T-cell (primary cell): ENCODE measurements around the gene RNF113B. TPM values are rescaled to one million over a fixed set of nuclear protein-coding genes. Genes with fewer than 3 reads are reported as not detected.

Source experiments
- ATAC-seq, 4 experiments: fragments of 200-7000 bp in 3 of 4; fragments of 150-1000 bp in 1 of 4; cut with Tn5 transposase; replicated peaks in 1 of 4; 1 replicate in 3 of 4; 2 replicates in 1 of 4; pipeline ENCODE4 v1.10.0; 2021; ENCODE audit warnings: moderate library complexity in 3 of 4, mild to moderate bottlenecking in 2 of 4, moderate number of reproducible peaks in 1 of 4
- CTCF ChIA-PET, 2 donors: fragments of 300-600 bp; sonication (Branson Sonifier 250); formaldehyde crosslinking; loops; one replicate each; lab custom pipeline; 2022; ENCODE audit warnings: antibody characterized with exemption in 2 of 2; lab: Charles Lee
- POLR2A ChIA-PET, 2 donors: fragments of 300-600 bp; sonication (Branson Sonifier 250); formaldehyde crosslinking; loops; one replicate each; lab custom pipeline; 2022; ENCODE audit warnings: antibody characterized with exemption in 2 of 2; lab: Charles Lee
- DNase-seq, 35 experiments: peaks; one replicate each; pipeline versions ENCODE4 v3.0.0 to v3.0.0-alpha.2; 2013 to 2023
- H3K27ac ChIP-seq: one replicate; pipeline ENCODE4 v1.5.1; 2013; ENCODE audit warnings: low read length
- H3K27me3 ChIP-seq, 2 experiments: replicated peaks in 1 of 2; 1 replicate in 1 of 2; 2 replicates in 1 of 2; pipeline versions ENCODE4 v1.6.1 to v1.7.0; 2013; ENCODE audit warnings: low read length in 1 of 2, mixed read lengths in 1 of 2; ENCODE audit not compliant: control insufficient read depth in 2 of 2, insufficient read depth in 2 of 2; ENCODE audit errors: extremely low read depth in 1 of 2
- H3K36me3 ChIP-seq, 2 donors: 1 replicate in 1 of 2; 2 replicates in 1 of 2; pipeline versions ENCODE4 v1.6.1 to v1.7.0; 2013; ENCODE audit warnings: low read length in 1 of 2; ENCODE audit not compliant: control insufficient read depth in 2 of 2, insufficient read depth in 1 of 2; ENCODE audit errors: extremely low read depth in 1 of 2
- H3K4me1 ChIP-seq, 2 experiments: 1 replicate in 1 of 2; 2 replicates in 1 of 2; pipeline versions ENCODE4 v1.6.1 to v1.7.0; 2013; ENCODE audit warnings: low read length in 2 of 2, mixed read lengths in 1 of 2; ENCODE audit not compliant: insufficient read depth in 2 of 2, control insufficient read depth in 1 of 2; ENCODE audit errors: extremely low read depth in 1 of 2
- H3K4me3 ChIP-seq, 2 donors: 1 replicate in 1 of 2; 2 replicates in 1 of 2; pipeline versions ENCODE4 v1.5.1 to v1.7.0; 2013; ENCODE audit warnings: mild to moderate bottlenecking in 2 of 2, low read length in 1 of 2, moderate library complexity in 1 of 2; ENCODE audit not compliant: control insufficient read depth in 1 of 2; ENCODE audit errors: extremely low read depth in 1 of 2
- H3K9me3 ChIP-seq: 2 replicates; pipeline ENCODE4 v1.7.0; 2013
- H3K27ac Mint-ChIP-seq, 2 donors: one replicate each; pipeline ENCODE4 v1.8.0; 2020 to 2021; ENCODE audit warnings: mild to moderate bottlenecking in 2 of 2, mixed read lengths in 2 of 2
- H3K27me3 Mint-ChIP-seq, 2 donors: one replicate each; pipeline ENCODE4 v1.8.0; 2021 to 2022; ENCODE audit warnings: mixed read lengths in 2 of 2
- H3K36me3 Mint-ChIP-seq: one replicate; pipeline ENCODE4 v1.8.0; 2021; ENCODE audit warnings: mixed read lengths
- H3K4me1 Mint-ChIP-seq, 3 donors: one replicate each; pipeline ENCODE4 v1.8.0; 2020 to 2022; ENCODE audit warnings: mixed read lengths in 3 of 3, mild to moderate bottlenecking in 1 of 3
- H3K4me3 Mint-ChIP-seq, 3 donors: one replicate each; pipeline ENCODE4 v1.8.0; 2020 to 2022; ENCODE audit warnings: mild to moderate bottlenecking in 3 of 3, mixed read lengths in 3 of 3, moderate library complexity in 3 of 3
- H3K9me3 Mint-ChIP-seq, 3 donors: one replicate each; pipeline ENCODE4 v1.8.0; 2020 to 2022; ENCODE audit warnings: mixed read lengths in 3 of 3
- WGBS: methylation state at CpG from one replicate; pipeline ENCODE4 v1.1.5; 2013; ENCODE audit warnings: missing lambda C conversion rate; ENCODE audit not compliant: insufficient coverage; 5-methylcytosine and 5-hydroxymethylcytosine counted together
- total RNA-seq, 35 experiments: library from RNA in 6 of 35; stranded (reverse) in 6 of 35; fragments of 120-200 nt in 1 of 35; gene quantifications; one replicate each; pipeline versions ENCODE4 v1.2.1 to v1.2.4 and lab custom pipeline; 2013 to 2026

Gene RNF113B
- total RNA-seq, 5 donors from 2014 or later (not counting 1 experiment from before 2014, with no cell fraction given) = not detected

- Histone ChIP-seq H3K4me3 (no peak overlapping the region), H3K36me3 (no peaks in the 10 kb centered on the region), H3K27me3 (no peaks in the 10 kb centered on the region), H3K4me1 (no peaks in the 10 kb centered on the region), H3K9me3 (no peaks in the 10 kb centered on the region), H3K27ac (no peak overlapping the region)
- H3K27me3 Mint-ChIP-seq = peaks cover 7 to 8% of the 10 kb centered on the region in 2 donors
- DNase-seq (no peak), ATAC-seq (no peak)
- H3K27ac Mint-ChIP-seq = no peak overlapping the region
- WGBS = 81% methylated on average over 9 of the region's 11 CpGs
- no peaks in the 10 kb centered on the region for H3K36me3 Mint-ChIP-seq
- CTCF ChIA-PET = no interaction called here
- H3K4me1 Mint-ChIP-seq = no peaks in the 10 kb centered on the region
- H3K4me3 Mint-ChIP-seq = no peak overlapping the region
- POLR2A ChIA-PET = no interaction called here
- no peaks in the 10 kb centered on the region for H3K9me3 Mint-ChIP-seq
Observed at GRCh38 chr13:98190889-98191444, 13.9 kb upstream of the RNF113B start.

- no CpG with 5 or more reads among the region's 4 CpGs for WGBS
- H3K4me3 Mint-ChIP-seq = no peak overlapping the region
- Histone ChIP-seq H3K4me3 (no peak overlapping the region), H3K27ac (no peak overlapping the region), H3K27me3 (no peaks in the 10 kb centered on the region), H3K9me3 (no peaks in the 10 kb centered on the region), H3K4me1 (no peaks in the 10 kb centered on the region), H3K36me3 (no peaks in the 10 kb centered on the region)
- no peaks in the 10 kb centered on the region for H3K36me3 Mint-ChIP-seq
- H3K27ac Mint-ChIP-seq = no peak overlapping the region
- POLR2A ChIA-PET = interaction anchor here in 1 of 2 donors (0.6 kb wide), 1 partner anchor 854 kb away, joined by 4 read pairs; no protein-coding TSS in a partner anchor
- ATAC-seq = no peak
- no peak for DNase-seq
- no peaks in the 10 kb centered on the region for H3K4me1 Mint-ChIP-seq
- no peaks in the 10 kb centered on the region for H3K9me3 Mint-ChIP-seq
- CTCF ChIA-PET = no interaction called here
- peaks cover 6 to 7% of the 10 kb centered on the region in 2 donors for H3K27me3 Mint-ChIP-seq
Observed at GRCh38 chr13:98189841-98190505, 12.9 kb upstream of the RNF113B start.

GRCh38 chr13:98188544-98189166, 11.6 kb upstream of the RNF113B start:
- Histone ChIP-seq H3K36me3 (no peaks in the 10 kb centered on the region), H3K27me3 (peaks cover 0 to 4% of the 10 kb centered on the region in 2 experiments), H3K4me1 (no peaks in the 10 kb centered on the region), H3K9me3 (no peaks in the 10 kb centered on the region), H3K4me3 (no peak overlapping the region), H3K27ac (no peak overlapping the region)
- Mint-ChIP-seq H3K4me3 (no peak overlapping the region), H3K4me1 (no peaks in the 10 kb centered on the region), H3K9me3 (no peaks in the 10 kb centered on the region), H3K27ac (no peak overlapping the region), H3K27me3 (peaks cover 7 to 8% of the 10 kb centered on the region in 2 donors), H3K36me3 (no peaks in the 10 kb centered on the region)
- ATAC-seq (no peak), DNase-seq (no peak)
- CTCF ChIA-PET = no interaction called here
- 87% methylated on average over 9 of the region's 14 CpGs for WGBS
- POLR2A ChIA-PET = interaction anchor here in 1 of 2 donors (0.6 kb wide), 1 partner anchor 92 kb away, joined by 4 read pairs; no protein-coding TSS in a partner anchor

GRCh38 chr13:98187965-98188261, 10.8 kb upstream of the RNF113B start:
- POLR2A ChIA-PET = no interaction called here
- Mint-ChIP-seq H3K36me3 (no peaks in the 10 kb centered on the region), H3K9me3 (no peaks in the 10 kb centered on the region), H3K27ac (no peak overlapping the region), H3K4me3 (no peak overlapping the region), H3K4me1 (no peaks in the 10 kb centered on the region), H3K27me3 (peaks cover 7 to 9% of the 10 kb centered on the region in 2 donors)
- Histone ChIP-seq H3K4me3 (no peak overlapping the region), H3K4me1 (no peaks in the 10 kb centered on the region), H3K27me3 (peaks cover 0 to 4% of the 10 kb centered on the region in 2 experiments), H3K36me3 (no peaks in the 10 kb centered on the region), H3K27ac (no peak overlapping the region), H3K9me3 (no peaks in the 10 kb centered on the region)
- DNase-seq = no peak
- 88% methylated on average over 3 of the region's 7 CpGs for WGBS
- ATAC-seq = no peak
- CTCF ChIA-PET = no interaction called here

GRCh38 chr13:98187155-98187964, 10.3 kb upstream of the RNF113B start:
- Histone ChIP-seq H3K36me3 (no peaks in the 10 kb centered on the region), H3K9me3 (no peaks in the 10 kb centered on the region), H3K27me3 (peaks cover 0 to 4% of the 10 kb centered on the region in 2 experiments), H3K27ac (no peak overlapping the region), H3K4me3 (no peak overlapping the region), H3K4me1 (no peaks in the 10 kb centered on the region)
- Mint-ChIP-seq H3K9me3 (no peaks in the 10 kb centered on the region), H3K27ac (no peak overlapping the region), H3K27me3 (peaks cover 7 to 9% of the 10 kb centered on the region in 2 donors), H3K4me1 (no peaks in the 10 kb centered on the region), H3K4me3 (no peak overlapping the region), H3K36me3 (no peaks in the 10 kb centered on the region)
- ATAC-seq (no peak), DNase-seq (no peak)
- POLR2A ChIA-PET = no interaction called here
- CTCF ChIA-PET = no interaction called here
- 89% methylated on average over 3 of the region's 4 CpGs for WGBS

- ATAC-seq = no peak
- Mint-ChIP-seq H3K9me3 (peaks cover 0 to 4% (median 0%) of the 10 kb centered on the region in 3 donors), H3K27ac (no peak overlapping the region), H3K4me1 (no peaks in the 10 kb centered on the region), H3K27me3 (peaks cover 7 to 12% of the 10 kb centered on the region in 2 donors), H3K36me3 (no peaks in the 10 kb centered on the region), H3K4me3 (no peak overlapping the region)
- Histone ChIP-seq H3K4me1 (no peaks in the 10 kb centered on the region), H3K36me3 (no peaks in the 10 kb centered on the region), H3K27ac (no peak overlapping the region), H3K4me3 (no peak overlapping the region), H3K27me3 (peaks cover 0 to 6% of the 10 kb centered on the region in 2 experiments), H3K9me3 (no peaks in the 10 kb centered on the region)
- ChIA-PET CTCF (no interaction called here), POLR2A (no interaction called here)
- no peak for DNase-seq
- no CpG with 5 or more reads among the region's 1 CpG for WGBS
Observed at GRCh38 chr13:98184792-98185191, 7.7 kb upstream of the RNF113B start.
